OCI-LY7 (cell line): ENCODE measurements around the gene PTCHD4. TPM values are rescaled to one million over a fixed set of nuclear protein-coding genes. Genes with fewer than 3 reads are reported as not detected.

Experiments
- BruUV-seq: library from RNA; stranded (reverse); fragments of 400-500 nt; replicated peaks from 2 replicates; lab custom pipeline; 2021; lab: Mats Ljungman, UMichigan
- CTCF ChIA-PET: fragments of 300-600 bp; sonication (Branson Sonifier 250); formaldehyde crosslinking; loops from one replicate; lab custom pipeline; 2022; ENCODE audit warnings: antibody characterized with exemption; ENCODE audit not compliant: unreplicated experiment; lab: Charles Lee
- POLR2A ChIA-PET: fragments of 300-600 bp; sonication (Branson Sonifier 250); formaldehyde crosslinking; loops from one replicate; lab custom pipeline; 2022; ENCODE audit warnings: antibody characterized with exemption; lab: Charles Lee
- DNase-seq: peaks from one replicate; pipeline ENCODE4 v3.0.0-alpha.2; 2015; ENCODE audit warnings: low spot score
- H2AFZ ChIP-seq: fragments of 200-600 bp; sonication (generic), shearing (Covaris generic); 2 replicates; pipeline ENCODE4 v1.6.1; 2014; ENCODE audit warnings: mild to moderate bottlenecking, antibody characterized with exemption, low read length, moderate library complexity
- H3K27ac ChIP-seq: fragments of 200-600 bp; sonication (generic); 2 replicates; pipeline ENCODE4 v1.5.1; 2014; ENCODE audit warnings: mixed run types, low read depth, mild to moderate bottlenecking, moderate library complexity, low read length, inconsistent platforms; ENCODE audit not compliant: poor library complexity, severe bottlenecking
- H3K36me3 ChIP-seq: fragments of 200-600 bp; sonication (generic); 2 replicates; pipeline ENCODE4 v1.6.1; 2014; ENCODE audit warnings: mild to moderate bottlenecking, antibody characterized with exemption, low read length, moderate library complexity, mixed read lengths; ENCODE audit not compliant: insufficient read depth
- H3K4me1 ChIP-seq: fragments of 200-600 bp; sonication (generic); 2 replicates; pipeline ENCODE4 v1.5.1; 2014; ENCODE audit warnings: mild to moderate bottlenecking, low read length; ENCODE audit not compliant: insufficient read depth, poor library complexity, severe bottlenecking
- H3K4me2 ChIP-seq: fragments of 200-600 bp; sonication (generic); 2 replicates; pipeline ENCODE4 v1.6.1; 2014; ENCODE audit warnings: mild to moderate bottlenecking, low read length
- H3K4me3 ChIP-seq: fragments of 200-600 bp; sonication (generic); 2 replicates; pipeline ENCODE4 v1.5.1; 2014; ENCODE audit warnings: mild to moderate bottlenecking, low read depth, low read length; ENCODE audit not compliant: poor library complexity, severe bottlenecking
- H3K79me2 ChIP-seq: fragments of 200-600 bp; sonication (generic); 2 replicates; pipeline ENCODE4 v1.6.1; 2016; ENCODE audit warnings: low read depth, mild to moderate bottlenecking, low read length, moderate library complexity, mixed read lengths; ENCODE audit not compliant: insufficient read depth
- H3K9me2 ChIP-seq: fragments of 200-600 bp; sonication (generic); 2 replicates; pipeline ENCODE4 v1.6.1; 2016; ENCODE audit warnings: mild to moderate bottlenecking, low read length, mixed read lengths; ENCODE audit not compliant: insufficient read depth
- H3K9me3 ChIP-seq: fragments of 200-600 bp; sonication (generic); 2 replicates; pipeline ENCODE4 v1.6.1; 2014; ENCODE audit warnings: mild to moderate bottlenecking, mixed run types, low read length, mixed read lengths
- H4K20me1 ChIP-seq: fragments of 200-600 bp; sonication (generic); 2 replicates; pipeline ENCODE4 v1.6.1; 2014; ENCODE audit warnings: mild to moderate bottlenecking, antibody characterized with exemption, low read length, moderate library complexity, mixed read lengths; ENCODE audit not compliant: insufficient read depth
- EZH2phosphoT487 ChIP-seq: fragments of 200-600 bp; sonication (generic); IDR thresholded peaks from 2 replicates; pipeline ENCODE4 v1.6.1; 2018; ENCODE audit warnings: low read depth, borderline replicate concordance, mild to moderate bottlenecking, mixed run types, antibody characterized with exemption, low read length, moderate library complexity, mixed read lengths
- intact Hi-C: fragments of 100-400 bp; cut with micrococcal nuclease; formaldehyde crosslinking; loops from one replicate; pipeline ENCODE4 v1.10.0; 2022; ENCODE audit not compliant: unreplicated experiment
- total RNA-seq, 2 experiments: library from RNA; depleted of rRNA in 1 of 2; stranded (reverse); fragments of >200 nt in 1 of 2; shearing (Covaris generic) in 1 of 2; gene quantifications; 2 replicates each; pipeline ENCODE4 v1.2.3, GENCODE V29; 2014 to 2022
- TF ChIP-seq, protein P1 (sequence below): fragments of 200-600 bp; sonication (generic); conservative IDR thresholded peaks from 2 replicates; pipeline ENCODE4 v1.5.1; 2014; ENCODE audit warnings: mild to moderate bottlenecking, antibody characterized with exemption, low read length, moderate library complexity, mixed read lengths

PTCHD4 gene
- total RNA-seq, 2 experiments from 2014 or later = not detected

DNA sequence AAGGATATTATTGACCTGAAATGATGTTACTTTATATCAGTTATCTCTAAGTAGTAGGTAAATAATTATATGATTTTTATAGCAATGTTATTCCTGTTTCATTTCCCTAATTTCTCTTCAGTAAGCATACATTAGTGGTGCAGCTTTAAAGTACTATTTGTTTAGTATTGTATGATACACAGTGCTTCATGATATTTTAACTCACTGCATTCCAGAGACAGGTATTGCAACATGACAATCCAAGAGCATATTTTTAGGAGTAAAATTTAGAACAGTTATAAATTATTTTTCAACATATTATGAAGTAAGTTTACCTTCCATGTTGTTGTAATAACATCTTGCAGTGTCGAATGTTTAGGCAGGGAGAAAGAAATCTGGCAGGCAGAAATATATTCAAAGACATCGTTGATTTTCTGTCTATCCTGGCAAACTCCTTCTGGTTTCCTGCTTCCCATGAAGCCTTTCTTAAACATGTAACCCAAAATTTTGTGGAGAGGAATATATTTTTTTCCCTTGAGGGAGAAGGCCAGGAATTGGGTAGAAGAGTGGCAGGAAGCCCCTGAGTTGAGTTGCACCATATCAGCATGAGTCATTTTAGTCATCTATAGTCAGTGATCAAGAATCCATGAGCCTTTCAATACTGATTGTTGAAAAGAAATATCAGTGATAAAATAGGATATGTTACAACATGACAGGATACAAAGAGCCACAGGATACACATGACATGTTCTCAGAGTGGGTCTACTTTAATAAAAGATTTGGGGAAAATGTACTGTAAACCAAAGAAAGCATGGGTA, 29.0 kb upstream of the PTCHD4 start:
- CTCF ChIA-PET = no interaction called here
- no peak for DNase-seq
- no peak overlapping the region for H2AFZ ChIP-seq
- no peaks in the 10 kb centered on the region for H4K20me1 ChIP-seq
- POLR2A ChIA-PET = no interaction called here
- BruUV-seq = no TSS peak
- no peak overlapping the region for H3K4me3 ChIP-seq
- H3K79me2 ChIP-seq = no peaks in the 10 kb centered on the region
- TF ChIP-seq, protein P1, sequence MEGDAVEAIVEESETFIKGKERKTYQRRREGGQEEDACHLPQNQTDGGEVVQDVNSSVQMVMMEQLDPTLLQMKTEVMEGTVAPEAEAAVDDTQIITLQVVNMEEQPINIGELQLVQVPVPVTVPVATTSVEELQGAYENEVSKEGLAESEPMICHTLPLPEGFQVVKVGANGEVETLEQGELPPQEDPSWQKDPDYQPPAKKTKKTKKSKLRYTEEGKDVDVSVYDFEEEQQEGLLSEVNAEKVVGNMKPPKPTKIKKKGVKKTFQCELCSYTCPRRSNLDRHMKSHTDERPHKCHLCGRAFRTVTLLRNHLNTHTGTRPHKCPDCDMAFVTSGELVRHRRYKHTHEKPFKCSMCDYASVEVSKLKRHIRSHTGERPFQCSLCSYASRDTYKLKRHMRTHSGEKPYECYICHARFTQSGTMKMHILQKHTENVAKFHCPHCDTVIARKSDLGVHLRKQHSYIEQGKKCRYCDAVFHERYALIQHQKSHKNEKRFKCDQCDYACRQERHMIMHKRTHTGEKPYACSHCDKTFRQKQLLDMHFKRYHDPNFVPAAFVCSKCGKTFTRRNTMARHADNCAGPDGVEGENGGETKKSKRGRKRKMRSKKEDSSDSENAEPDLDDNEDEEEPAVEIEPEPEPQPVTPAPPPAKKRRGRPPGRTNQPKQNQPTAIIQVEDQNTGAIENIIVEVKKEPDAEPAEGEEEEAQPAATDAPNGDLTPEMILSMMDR = no peak
- no peak for TF ChIP-seq EZH2phosphoT487
- no peak overlapping the region for H3K4me2 ChIP-seq
- H3K36me3 ChIP-seq = no peaks in the 10 kb centered on the region
- no peak overlapping the region for H3K27ac ChIP-seq
- H3K4me1 ChIP-seq = no peaks in the 10 kb centered on the region
- H3K9me2 ChIP-seq = no peaks in the 10 kb centered on the region
- H3K9me3 ChIP-seq = no peaks in the 10 kb centered on the region
- intact Hi-C loops = no loop called here

GRCh38 chr6:48136856-48137255, 25.9 kb upstream of the PTCHD4 start:
- no TSS peak for BruUV-seq
- Histone ChIP-seq H3K79me2 (no peaks in the 10 kb centered on the region), H2AFZ (no peak overlapping the region), H3K4me3 (no peak overlapping the region), H3K9me2 (no peaks in the 10 kb centered on the region), H3K4me1 (no peaks in the 10 kb centered on the region), H4K20me1 (no peaks in the 10 kb centered on the region), H3K36me3 (no peaks in the 10 kb centered on the region), H3K4me2 (no peak overlapping the region), H3K9me3 (no peaks in the 10 kb centered on the region), H3K27ac (no peak overlapping the region)
- ChIA-PET POLR2A (no interaction called here), CTCF (no interaction called here)
- DNase-seq = no peak
- TF ChIP-seq, protein P1 = no peak
- TF ChIP-seq EZH2phosphoT487 = no peak
- intact Hi-C loops = no loop called here
